Panc1 (cell line): Measurements from ENCODE around the gene PAQR4. TPM values are rescaled to one million over a fixed set of nuclear protein-coding genes. Genes with fewer than 3 reads are reported as not detected.

Experiments
- ATAC-seq: fragments of 200-7000 bp; cut with Tn5 transposase; 2 replicates; pipeline ENCODE4 v1.9.1; 2020; ENCODE audit warnings: mild to moderate bottlenecking, moderate library complexity
- BruUV-seq: library from RNA; stranded (reverse); fragments of 400-500 nt; replicated peaks from 2 replicates; lab custom pipeline; 2021; lab: Mats Ljungman, UMichigan
- CTCF ChIA-PET: fragments of 300-600 bp; sonication (Branson Sonifier 250); formaldehyde crosslinking; loops from one replicate; lab custom pipeline; 2022; ENCODE audit warnings: antibody characterized with exemption; lab: Charles Lee
- POLR2A ChIA-PET: fragments of 300-600 bp; sonication (Branson Sonifier 250); formaldehyde crosslinking; loops from one replicate; lab custom pipeline; 2022; ENCODE audit warnings: antibody characterized with exemption; lab: Charles Lee
- DNase-seq: peaks from one replicate; pipeline ENCODE4 v3.0.0-alpha.2; 2010; ENCODE audit warnings: low read depth, low spot score
- H3K27ac ChIP-seq: 2 replicates; pipeline ENCODE4 v1.5.1; 2011; ENCODE audit warnings: mild to moderate bottlenecking, low read length, inconsistent platforms
- H3K27me3 ChIP-seq: fragments of 200-500 bp; sonication (Bioruptor generic); 2 replicates; pipeline ENCODE4 v1.6.0; 2014; ENCODE audit warnings: low read length, inconsistent platforms; ENCODE audit not compliant: control insufficient read depth, insufficient read depth
- H3K36me3 ChIP-seq: fragments of 200-500 bp; sonication (Bioruptor generic); 2 replicates; pipeline ENCODE4 v1.5.1; 2014; ENCODE audit warnings: inconsistent platforms, mild to moderate bottlenecking, low read length, moderate library complexity; ENCODE audit not compliant: control insufficient read depth, insufficient read depth
- H3K4me1 ChIP-seq: 2 replicates; pipeline ENCODE4 v1.5.1; 2011; ENCODE audit warnings: inconsistent platforms, mild to moderate bottlenecking, low read length, moderate library complexity; ENCODE audit not compliant: control insufficient read depth, insufficient read depth
- H3K4me3 ChIP-seq, 2 experiments: 2 replicates each; pipeline ENCODE4 v1.5.1; 2011 to 2012; ENCODE audit warnings: low read depth in 2 of 2, low read length in 2 of 2, mild to moderate bottlenecking in 2 of 2, inconsistent platforms in 1 of 2, moderate library complexity in 1 of 2
- H3K9me3 ChIP-seq: fragments of 200-500 bp; sonication (Bioruptor generic); 2 replicates; pipeline ENCODE4 v1.5.1; 2014; ENCODE audit warnings: low read depth, mild to moderate bottlenecking, inconsistent platforms, low read length, moderate library complexity; ENCODE audit not compliant: control insufficient read depth, insufficient read depth
- CTCF ChIP-seq: fragments of 450-650 bp; IDR thresholded peaks from 2 replicates; pipeline ENCODE4 v1.5.1; 2017; ENCODE audit warnings: mild to moderate bottlenecking
- POLR2AphosphoS5 ChIP-seq: IDR thresholded peaks from 2 replicates; pipeline ENCODE4 v1.6.1; 2012; ENCODE audit warnings: mild to moderate bottlenecking, low read depth, low read length, moderate library complexity
- SIN3A ChIP-seq: IDR thresholded peaks from 2 replicates; pipeline ENCODE4 v1.6.1; 2012; ENCODE audit warnings: low read depth, mild to moderate bottlenecking, low read length, moderate library complexity, borderline replicate concordance; ENCODE audit not compliant: insufficient read depth
- TCF7L2 ChIP-seq: IDR thresholded peaks from 2 replicates; pipeline ENCODE4 v1.6.1; 2011; ENCODE audit warnings: mild to moderate bottlenecking, low read depth, low read length, inconsistent platforms
- in situ Hi-C: cut with HindIII; loops from 2 replicates; pipeline ENCODE4 v1.10.0; 2016; ENCODE audit warnings: low sequenced_read_pairs, low pct_unique_long_range_greater_than_20kb
- intact Hi-C: fragments of 100-400 bp; cut with micrococcal nuclease; formaldehyde crosslinking; loops from one replicate; pipeline ENCODE4 v1.10.0; 2022; ENCODE audit not compliant: unreplicated experiment
- total RNA-seq: library from RNA; stranded (reverse); gene quantifications from one replicate; pipeline ENCODE4 v1.2.1, GENCODE V29; 2021; ENCODE audit not compliant: unreplicated experiment
- TF ChIP-seq, protein P1 (sequence below), 2 experiments: IDR thresholded peaks; 2 replicates each; pipeline ENCODE4 v1.6.1; 2011 to 2012; ENCODE audit warnings: low read depth in 2 of 2, control low read depth in 1 of 2, low read length in 1 of 2, mild to moderate bottlenecking in 1 of 2, moderate library complexity in 1 of 2; ENCODE audit not compliant: insufficient read depth in 1 of 2

Gene PAQR4
- total RNA-seq, 1 experiment from 2014 or later, result 51.8 TPM

DNA sequence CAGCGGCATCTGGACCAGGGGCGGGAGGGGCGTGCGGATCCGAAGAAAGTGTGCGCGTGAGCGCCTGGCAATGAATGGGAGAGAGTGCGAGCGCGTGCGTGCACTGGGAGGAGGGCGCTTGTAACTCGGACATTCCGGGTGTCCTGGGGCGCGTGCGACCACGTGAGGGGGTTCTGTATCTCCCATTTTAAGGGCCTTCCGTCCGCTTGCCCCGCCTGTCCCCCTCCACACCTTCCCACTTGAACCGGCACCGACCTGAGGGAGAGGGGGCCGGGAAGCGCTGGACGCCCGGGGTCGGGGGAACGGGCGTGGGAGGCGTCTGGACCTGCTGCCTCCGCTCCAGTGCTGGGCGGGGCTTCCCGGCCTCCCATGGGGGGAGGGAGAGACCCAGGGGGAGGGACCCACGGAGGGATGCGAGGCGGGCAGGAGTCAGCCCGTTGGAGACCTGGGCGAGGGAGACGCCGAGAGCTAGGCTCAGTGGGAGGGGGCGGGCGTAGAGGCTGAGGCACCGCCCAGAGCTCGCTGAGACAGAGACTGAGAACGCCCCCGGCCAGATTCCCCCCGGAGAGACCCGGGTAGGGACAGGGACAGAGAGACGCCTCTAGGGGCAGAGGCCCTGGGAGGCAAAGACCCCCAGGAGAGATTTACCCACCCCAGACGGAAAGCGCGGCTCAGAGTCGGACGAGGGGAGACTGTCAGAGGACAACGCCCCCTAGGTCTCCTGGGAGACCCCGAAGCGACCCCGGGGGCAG, 5.2 kb upstream of the PAQR4 start, which contains the start of gene KREMEN2:
KREMEN2 (plus strand) TSS at position 553 of the 752 bp plus-strand sequence. CDS start 246 bp downstream, outside the sequence.
- no peaks in the 10 kb centered on the region for H3K27me3 ChIP-seq
- H3K4me1 ChIP-seq, result peaks cover 23% of the 10 kb centered on the region
- ChIA-PET POLR2A (interaction anchor here (0.5 kb wide), 1 partner anchor 73 kb away, joined by 8 read pairs; the partner anchor contains the start of gene BICDL2), CTCF (no interaction called here)
- DNase-seq (no peak), ATAC-seq (peak; percentile 70)
- BruUV-seq, result no TSS peak
- TF ChIP-seq CTCF (peak; percentile 53; the same call in 1 of the 2 replicates), TCF7L2 (peak; percentile 15; the same call in 1 of the 2 replicates), SIN3A (no peak; the same call in 1 of the 2 replicates), POLR2AphosphoS5 (no peak)
- TF ChIP-seq, protein P1, sequence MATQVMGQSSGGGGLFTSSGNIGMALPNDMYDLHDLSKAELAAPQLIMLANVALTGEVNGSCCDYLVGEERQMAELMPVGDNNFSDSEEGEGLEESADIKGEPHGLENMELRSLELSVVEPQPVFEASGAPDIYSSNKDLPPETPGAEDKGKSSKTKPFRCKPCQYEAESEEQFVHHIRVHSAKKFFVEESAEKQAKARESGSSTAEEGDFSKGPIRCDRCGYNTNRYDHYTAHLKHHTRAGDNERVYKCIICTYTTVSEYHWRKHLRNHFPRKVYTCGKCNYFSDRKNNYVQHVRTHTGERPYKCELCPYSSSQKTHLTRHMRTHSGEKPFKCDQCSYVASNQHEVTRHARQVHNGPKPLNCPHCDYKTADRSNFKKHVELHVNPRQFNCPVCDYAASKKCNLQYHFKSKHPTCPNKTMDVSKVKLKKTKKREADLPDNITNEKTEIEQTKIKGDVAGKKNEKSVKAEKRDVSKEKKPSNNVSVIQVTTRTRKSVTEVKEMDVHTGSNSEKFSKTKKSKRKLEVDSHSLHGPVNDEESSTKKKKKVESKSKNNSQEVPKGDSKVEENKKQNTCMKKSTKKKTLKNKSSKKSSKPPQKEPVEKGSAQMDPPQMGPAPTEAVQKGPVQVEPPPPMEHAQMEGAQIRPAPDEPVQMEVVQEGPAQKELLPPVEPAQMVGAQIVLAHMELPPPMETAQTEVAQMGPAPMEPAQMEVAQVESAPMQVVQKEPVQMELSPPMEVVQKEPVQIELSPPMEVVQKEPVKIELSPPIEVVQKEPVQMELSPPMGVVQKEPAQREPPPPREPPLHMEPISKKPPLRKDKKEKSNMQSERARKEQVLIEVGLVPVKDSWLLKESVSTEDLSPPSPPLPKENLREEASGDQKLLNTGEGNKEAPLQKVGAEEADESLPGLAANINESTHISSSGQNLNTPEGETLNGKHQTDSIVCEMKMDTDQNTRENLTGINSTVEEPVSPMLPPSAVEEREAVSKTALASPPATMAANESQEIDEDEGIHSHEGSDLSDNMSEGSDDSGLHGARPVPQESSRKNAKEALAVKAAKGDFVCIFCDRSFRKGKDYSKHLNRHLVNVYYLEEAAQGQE (IDR thresholded peaks at IDR 0.05; ENCODE audit: insufficient read depth in 1 of 2, low read depth in 2 of 2, low read length in 1 of 2), result no peak
- H3K36me3 ChIP-seq, result no peaks in the 10 kb centered on the region; the same call in 1 of the 2 replicates
- intact Hi-C loops (no loop called here), in situ Hi-C loops (no loop called here)
- H3K9me3 ChIP-seq, result no peaks in the 10 kb centered on the region
- peak within 1 kb of the TSS; percentile 56 to 81 for H3K4me3 ChIP-seq
- peak within 1 kb of the TSS; percentile 79; the same call in 1 of the 2 replicates for H3K27ac ChIP-seq

GRCh38 chr16:2964475-2965336, 4.4 kb upstream of the PAQR4 start:
- H3K4me3 ChIP-seq, result peak overlapping the region; percentile 56 to 81
- CTCF ChIA-PET, result no interaction called here
- peak overlapping the region; percentile 79; the same call in 1 of the 2 replicates for H3K27ac ChIP-seq
- intact Hi-C loops (no loop called here), in situ Hi-C loops (no loop called here)
- peaks cover 23% of the 10 kb centered on the region for H3K4me1 ChIP-seq
- TF ChIP-seq POLR2AphosphoS5 (no peak), SIN3A (0 out of 2 replicates have a peak, but pooled peaks have one; percentile 29)
- H3K9me3 ChIP-seq, result no peaks in the 10 kb centered on the region
- POLR2A ChIA-PET, result interaction anchor here (0.5 to 1.0 kb wide), 2 partner anchors 8 to 72 kb away, joined by 5 to 8 read pairs; partner anchors contain the start of gene BICDL2
- H3K27me3 ChIP-seq, result no peaks in the 10 kb centered on the region
- ATAC-seq (peak; percentile 47), DNase-seq (no peak)
- BruUV-seq, result no TSS peak
- no peaks in the 10 kb centered on the region; the same call in 1 of the 2 replicates for H3K36me3 ChIP-seq
